ENCODE data around the gene UNK. TPM values are rescaled to one million over a fixed set of nuclear protein-coding genes. Genes with fewer than 3 reads are reported as not detected.
"Not testable (repeated sequence)": the region's sequence is repeated elsewhere in the genome, so short reads cannot be mapped to it uniquely, and the experiment has no call there.

The UNK gene
- total RNA-seq, 2 donors from 2014 or later = 30.3 to 33.4 TPM

GRCh38 chr17:75855310-75856061 lies 70.9 kb downstream of the UNK start, which contains the start of gene WBP2:
Gene WBP2, minus strand, starts transcription at chr17:75855335. Its CDS starts 38 bp downstream, at chr17:75855297.
- Mint-ChIP-seq H3K27ac (no peak within 1 kb of the TSS), H3K4me3 (no peak within 1 kb of the TSS), H3K36me3 (ENCODE audit: low read depth) (no peaks in the 10 kb centered on the region), H3K27me3 (no peaks in the 10 kb centered on the region), H3K4me1 (peaks cover 13% of the 10 kb centered on the region)
- no peaks in the 10 kb centered on the region for H3K9me3 ChIP-seq (ENCODE audit: control insufficient read depth, low read length, poor library complexity, severe bottlenecking)
- peak; percentile 89 to 95 (median 91) for DNase-seq
- peak; percentile 94 for ATAC-seq

- H3K27ac Mint-ChIP-seq = no peak overlapping the region
- no peaks in the 10 kb centered on the region for H3K9me3 ChIP-seq (ENCODE audit: control insufficient read depth, low read length, poor library complexity, severe bottlenecking)
- peaks cover 13% of the 10 kb centered on the region for H3K4me1 Mint-ChIP-seq
- H3K36me3 Mint-ChIP-seq (ENCODE audit: low read depth) = no peaks in the 10 kb centered on the region
- no peaks in the 10 kb centered on the region for H3K27me3 Mint-ChIP-seq
- ATAC-seq (no peak), DNase-seq (peak in 1 of 3 donors; percentile 21)
- no peak overlapping the region for H3K4me3 Mint-ChIP-seq
These were observed 71.6 kb downstream of the UNK start for GRCh38 chr17:75856062-75856756.

GRCh38 chr17:75859358-75859757 lies 74.8 kb downstream of the UNK start:
- not testable (repeated sequence) for H3K9me3 ChIP-seq (ENCODE audit: control insufficient read depth, low read length, poor library complexity, severe bottlenecking)

GRCh38 chr17:75861927-75862317 lies 77.3 kb downstream of the UNK start:
- no peak overlapping the region for H3K27ac Mint-ChIP-seq
- DNase-seq = no peak
- no peak for ATAC-seq

More at GRCh38 chr17:75859358-75859757, 74.8 kb downstream of the UNK start:
- H3K27me3 Mint-ChIP-seq; H3K36me3 Mint-ChIP-seq (ENCODE audit: low read depth); H3K4me3 Mint-ChIP-seq; ATAC-seq; DNase-seq; H3K27ac Mint-ChIP-seq: not testable (repeated sequence)
- peaks cover 17% of the 10 kb centered on the region for H3K4me1 Mint-ChIP-seq

GRCh38 chr17:75864448-75864871 lies 79.9 kb downstream of the UNK start:
- peak overlapping the region; percentile 60 for H3K4me3 Mint-ChIP-seq
- DNase-seq (no peak), ATAC-seq (peak; percentile 70)
- H3K36me3 Mint-ChIP-seq (ENCODE audit: low read depth) = no peaks in the 10 kb centered on the region
- peaks cover 17% of the 10 kb centered on the region for H3K4me1 Mint-ChIP-seq
- no peaks in the 10 kb centered on the region for H3K27me3 Mint-ChIP-seq
- H3K9me3 ChIP-seq (ENCODE audit: control insufficient read depth, low read length, poor library complexity, severe bottlenecking) = no peaks in the 10 kb centered on the region
- H3K27ac Mint-ChIP-seq = peak overlapping the region; percentile 86

More at GRCh38 chr17:75861927-75862317, 77.3 kb downstream of the UNK start:
- Mint-ChIP-seq H3K4me3 (no peak overlapping the region), H3K4me1 (peaks cover 23% of the 10 kb centered on the region), H3K36me3 (ENCODE audit: low read depth) (no peaks in the 10 kb centered on the region), H3K27me3 (no peaks in the 10 kb centered on the region)
- H3K9me3 ChIP-seq (ENCODE audit: control insufficient read depth, low read length, poor library complexity, severe bottlenecking) = no peaks in the 10 kb centered on the region

- H3K9me3 ChIP-seq (ENCODE audit: control insufficient read depth, low read length, poor library complexity, severe bottlenecking); H3K36me3 Mint-ChIP-seq (ENCODE audit: low read depth); H3K27me3 Mint-ChIP-seq; DNase-seq: not testable (repeated sequence)
- Mint-ChIP-seq H3K27ac (peak overlapping the region; percentile 86), H3K4me1 (peaks cover 17% of the 10 kb centered on the region), H3K4me3 (peak overlapping the region; percentile 60)
- peak; percentile 72 for ATAC-seq
These were observed 80.3 kb downstream of the UNK start for GRCh38 chr17:75864887-75865286.

- Mint-ChIP-seq H3K27ac (peak overlapping the region; percentile 86), H3K4me3 (peak overlapping the region; percentile 12), H3K4me1 (peaks cover 18% of the 10 kb centered on the region)
- not testable (repeated sequence) for H3K9me3 ChIP-seq (ENCODE audit: control insufficient read depth, low read length, poor library complexity, severe bottlenecking); DNase-seq; H3K27me3 Mint-ChIP-seq; H3K36me3 Mint-ChIP-seq (ENCODE audit: low read depth); ATAC-seq
These were observed 81.0 kb downstream of the UNK start for GRCh38 chr17:75865404-75866188.

GRCh38 chr17:75868730-75869281 lies 84.2 kb downstream of the UNK start:
- not testable (repeated sequence) for H3K27me3 Mint-ChIP-seq; H3K4me3 Mint-ChIP-seq; ATAC-seq; H3K9me3 ChIP-seq (ENCODE audit: control insufficient read depth, low read length, poor library complexity, severe bottlenecking); H3K36me3 Mint-ChIP-seq (ENCODE audit: low read depth); DNase-seq; H3K27ac Mint-ChIP-seq
- peaks cover 24% of the 10 kb centered on the region for H3K4me1 Mint-ChIP-seq

- ATAC-seq (no peak), DNase-seq (no peak)
- Mint-ChIP-seq H3K4me1 (peaks cover 21% of the 10 kb centered on the region), H3K27ac (no peak overlapping the region), H3K27me3 (no peaks in the 10 kb centered on the region), H3K36me3 (ENCODE audit: low read depth) (no peaks in the 10 kb centered on the region), H3K4me3 (no peak overlapping the region)
- no peaks in the 10 kb centered on the region for H3K9me3 ChIP-seq (ENCODE audit: control insufficient read depth, low read length, poor library complexity, severe bottlenecking)
These were observed 84.9 kb downstream of the UNK start for GRCh38 chr17:75869282-75870141.

- not testable (repeated sequence) for H3K27me3 Mint-ChIP-seq; H3K9me3 ChIP-seq (ENCODE audit: control insufficient read depth, low read length, poor library complexity, severe bottlenecking); ATAC-seq; H3K27ac Mint-ChIP-seq; DNase-seq; H3K4me3 Mint-ChIP-seq; H3K36me3 Mint-ChIP-seq (ENCODE audit: low read depth)
- peaks cover 16% of the 10 kb centered on the region for H3K4me1 Mint-ChIP-seq
These were observed 85.6 kb downstream of the UNK start for GRCh38 chr17:75870228-75870627.

GRCh38 chr17:75872434-75873351 lies 88.1 kb downstream of the UNK start:
- no peaks in the 10 kb centered on the region for H3K9me3 ChIP-seq (ENCODE audit: control insufficient read depth, low read length, poor library complexity, severe bottlenecking)
- Mint-ChIP-seq H3K4me1 (peaks cover 32% of the 10 kb centered on the region), H3K27ac (peak overlapping the region; percentile 95), H3K36me3 (ENCODE audit: low read depth) (no peaks in the 10 kb centered on the region), H3K4me3 (peak overlapping the region; percentile 71), H3K27me3 (no peaks in the 10 kb centered on the region)
- ATAC-seq = peak; percentile 69
- peak in 2 of 3 donors; percentile 45 to 57 for DNase-seq

All from T-helper 17 cell (primary cell).